22Rv1 (cell line): ENCODE results near the gene SMTNL1.

Experiments used
- H3K27ac ChIP-seq: fragments of 450-650 bp; 2 replicates; pipeline ENCODE4 v1.5.1; 2017
- ZFX ChIP-seq: fragments of 450-650 bp; IDR thresholded peaks from 2 replicates; pipeline ENCODE4 v1.6.1; 2017; ENCODE audit warnings: antibody characterized with exemption, borderline replicate concordance
- TF ChIP-seq, protein P1 (sequence below): fragments of 450-650 bp; IDR thresholded peaks from 2 replicates; pipeline ENCODE4 v1.5.1; 2017; ENCODE audit warnings: mild to moderate bottlenecking

Gene SMTNL1, protein sequence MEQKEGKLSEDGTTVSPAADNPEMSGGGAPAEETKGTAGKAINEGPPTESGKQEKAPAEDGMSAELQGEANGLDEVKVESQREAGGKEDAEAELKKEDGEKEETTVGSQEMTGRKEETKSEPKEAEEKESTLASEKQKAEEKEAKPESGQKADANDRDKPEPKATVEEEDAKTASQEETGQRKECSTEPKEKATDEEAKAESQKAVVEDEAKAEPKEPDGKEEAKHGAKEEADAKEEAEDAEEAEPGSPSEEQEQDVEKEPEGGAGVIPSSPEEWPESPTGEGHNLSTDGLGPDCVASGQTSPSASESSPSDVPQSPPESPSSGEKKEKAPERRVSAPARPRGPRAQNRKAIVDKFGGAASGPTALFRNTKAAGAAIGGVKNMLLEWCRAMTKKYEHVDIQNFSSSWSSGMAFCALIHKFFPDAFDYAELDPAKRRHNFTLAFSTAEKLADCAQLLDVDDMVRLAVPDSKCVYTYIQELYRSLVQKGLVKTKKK

DNA sequence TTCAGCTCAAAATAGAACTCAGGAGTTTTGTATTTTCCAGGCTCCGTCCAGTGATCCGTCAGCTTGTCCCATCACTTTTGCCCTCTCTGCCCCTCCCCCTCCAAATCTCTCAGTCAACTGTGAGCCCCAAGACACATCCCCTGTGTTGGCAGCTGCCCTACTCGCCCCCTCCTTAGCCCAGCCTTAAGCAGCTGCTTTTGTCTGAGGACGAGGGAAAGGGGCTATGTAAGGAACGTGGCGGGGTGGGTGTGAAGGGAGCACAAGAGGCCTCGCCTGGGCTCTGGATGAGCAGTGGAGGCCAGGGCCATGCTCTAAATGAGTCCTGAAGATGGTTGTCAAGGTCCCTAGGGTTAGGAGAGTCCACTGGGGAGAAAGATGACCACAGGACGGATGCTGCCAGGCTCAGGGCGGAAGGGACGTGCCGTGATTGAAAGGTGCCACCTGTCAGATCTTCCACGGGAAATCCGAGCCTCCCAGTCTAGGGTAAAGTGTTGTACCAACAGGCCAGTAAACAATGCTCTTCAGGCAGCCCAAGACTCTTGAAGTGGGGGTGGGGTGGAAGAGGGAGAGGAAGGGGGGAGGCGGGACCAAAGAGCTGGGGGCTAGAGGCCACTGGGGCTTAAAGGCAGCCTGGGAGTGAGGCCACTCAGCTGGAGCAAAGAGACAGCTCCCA lies at the start of gene SMTNL1:
Gene SMTNL1, plus strand, starts transcription at position 649 of the 673 bp plus-strand sequence. CDS start 5,048 bp downstream, outside the sequence.
- TF ChIP-seq ZFX: no peak
- TF ChIP-seq, protein P1, sequence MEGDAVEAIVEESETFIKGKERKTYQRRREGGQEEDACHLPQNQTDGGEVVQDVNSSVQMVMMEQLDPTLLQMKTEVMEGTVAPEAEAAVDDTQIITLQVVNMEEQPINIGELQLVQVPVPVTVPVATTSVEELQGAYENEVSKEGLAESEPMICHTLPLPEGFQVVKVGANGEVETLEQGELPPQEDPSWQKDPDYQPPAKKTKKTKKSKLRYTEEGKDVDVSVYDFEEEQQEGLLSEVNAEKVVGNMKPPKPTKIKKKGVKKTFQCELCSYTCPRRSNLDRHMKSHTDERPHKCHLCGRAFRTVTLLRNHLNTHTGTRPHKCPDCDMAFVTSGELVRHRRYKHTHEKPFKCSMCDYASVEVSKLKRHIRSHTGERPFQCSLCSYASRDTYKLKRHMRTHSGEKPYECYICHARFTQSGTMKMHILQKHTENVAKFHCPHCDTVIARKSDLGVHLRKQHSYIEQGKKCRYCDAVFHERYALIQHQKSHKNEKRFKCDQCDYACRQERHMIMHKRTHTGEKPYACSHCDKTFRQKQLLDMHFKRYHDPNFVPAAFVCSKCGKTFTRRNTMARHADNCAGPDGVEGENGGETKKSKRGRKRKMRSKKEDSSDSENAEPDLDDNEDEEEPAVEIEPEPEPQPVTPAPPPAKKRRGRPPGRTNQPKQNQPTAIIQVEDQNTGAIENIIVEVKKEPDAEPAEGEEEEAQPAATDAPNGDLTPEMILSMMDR: no peak
- H3K27ac ChIP-seq: no peak within 1 kb of the TSS

DNA sequence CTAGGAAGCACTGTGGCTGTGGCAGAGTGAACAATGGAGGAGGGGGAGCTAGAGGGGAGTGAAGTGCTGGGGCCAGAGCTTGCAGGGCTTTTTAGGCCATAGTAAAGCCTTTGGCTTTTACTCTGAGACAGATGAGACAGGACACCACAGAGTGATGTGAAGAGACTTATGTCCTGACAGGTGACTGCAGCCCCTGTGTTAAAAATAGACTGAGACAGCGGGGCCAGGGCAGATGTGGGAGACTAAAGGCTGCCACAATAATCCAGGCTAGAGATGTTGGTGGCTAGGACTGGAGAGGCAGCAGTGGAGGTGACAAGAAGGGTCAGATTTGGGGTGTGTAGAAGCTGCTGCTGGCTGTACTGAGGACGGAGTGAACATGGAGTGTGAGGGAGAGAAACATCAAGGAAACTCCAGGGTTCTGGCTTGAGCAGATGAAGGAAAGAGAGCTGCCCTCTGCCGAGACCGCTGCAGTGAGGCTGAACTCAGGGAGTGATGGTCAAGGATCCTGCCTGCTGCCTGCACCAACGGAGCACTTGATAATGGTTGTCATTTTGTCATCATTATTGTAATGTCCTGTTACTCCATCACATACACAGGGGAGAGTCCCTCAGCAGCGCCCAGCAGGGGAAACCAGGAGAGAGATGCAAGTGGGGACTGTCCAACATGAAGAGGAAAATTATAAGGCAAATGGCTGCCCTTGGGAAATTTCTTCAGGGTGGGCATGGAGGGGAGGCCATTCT lies 49.3 kb upstream of the SMTNL1 start:
- no peak overlapping the region for H3K27ac ChIP-seq
- TF ChIP-seq ZFX: no peak
- TF ChIP-seq, protein P1: no peak

DNA sequence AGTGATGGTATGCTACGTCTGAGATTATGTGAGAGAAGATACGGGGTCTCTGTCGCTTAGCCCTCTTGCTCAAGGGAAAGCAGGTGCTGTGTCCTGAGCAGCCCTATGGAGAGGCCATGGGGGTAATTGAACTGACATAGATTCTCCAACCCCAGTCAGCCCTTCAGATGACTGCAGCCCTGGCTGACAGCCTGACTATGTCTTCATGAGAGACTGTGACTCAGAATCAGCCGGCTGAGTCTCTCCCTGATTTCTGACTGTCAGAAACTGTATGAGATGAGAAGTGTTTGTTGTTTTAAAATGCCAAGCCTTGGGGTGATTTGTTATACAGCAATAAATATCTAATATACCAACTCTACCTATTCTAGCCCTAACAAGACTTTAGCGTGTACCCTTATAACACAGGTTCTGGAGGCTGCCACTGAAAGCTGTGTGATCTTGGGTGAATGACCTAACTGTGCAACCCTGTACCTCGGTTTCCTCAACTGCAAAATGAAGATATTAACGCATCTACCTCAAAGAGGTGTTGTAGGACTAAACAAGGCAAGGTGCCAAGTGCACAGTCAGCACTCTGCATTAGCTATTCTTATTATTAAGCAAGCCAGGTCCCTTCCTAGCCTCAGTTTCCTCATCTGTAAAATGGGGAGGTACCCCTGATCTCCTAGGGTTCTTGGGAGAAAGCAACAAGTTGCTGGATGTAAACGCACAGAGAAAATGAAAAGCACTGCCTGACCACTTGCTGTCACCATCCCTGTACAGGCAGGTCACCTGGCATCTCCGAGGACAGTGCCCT lies 46.7 kb upstream of the SMTNL1 start:
- TF ChIP-seq, protein P1: no peak
- no peak for TF ChIP-seq ZFX
- H3K27ac ChIP-seq: no peak overlapping the region

DNA sequence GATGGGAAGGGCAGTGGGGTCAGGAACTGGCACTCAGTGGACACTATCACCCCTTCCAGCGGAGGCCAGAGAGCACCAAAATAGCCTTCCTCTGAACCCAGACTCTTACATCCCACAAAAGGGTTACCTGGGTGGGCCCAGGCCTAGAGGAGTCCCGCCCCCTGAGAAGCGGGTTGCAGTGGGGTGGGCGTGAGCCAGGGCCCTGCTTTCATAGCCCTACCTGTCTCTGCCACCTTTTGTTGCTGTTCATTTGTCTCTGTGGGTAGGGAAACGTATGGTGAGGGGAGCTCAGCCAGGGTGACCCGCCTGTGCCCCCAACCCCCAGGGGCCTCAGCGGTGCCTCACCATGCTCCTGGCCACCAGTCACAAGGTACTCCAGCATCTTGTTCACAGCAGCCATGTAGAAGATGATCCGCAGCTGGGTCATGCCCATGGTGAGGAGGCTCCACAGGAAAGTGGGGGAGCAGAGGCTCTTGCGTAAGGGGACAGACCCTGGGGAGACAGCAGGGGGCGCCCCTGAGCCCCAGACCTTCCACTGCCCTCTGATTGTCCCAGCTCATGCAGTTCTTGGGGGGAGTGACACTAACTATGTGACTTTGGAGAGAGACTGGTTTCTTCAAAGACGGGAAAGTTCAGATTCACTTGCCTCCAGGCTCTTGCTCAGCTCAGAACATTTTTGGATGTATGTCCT lies 45.9 kb upstream of the SMTNL1 start:
- TF ChIP-seq, protein P1: peak; percentile 73
- no peak for TF ChIP-seq ZFX

DNA sequence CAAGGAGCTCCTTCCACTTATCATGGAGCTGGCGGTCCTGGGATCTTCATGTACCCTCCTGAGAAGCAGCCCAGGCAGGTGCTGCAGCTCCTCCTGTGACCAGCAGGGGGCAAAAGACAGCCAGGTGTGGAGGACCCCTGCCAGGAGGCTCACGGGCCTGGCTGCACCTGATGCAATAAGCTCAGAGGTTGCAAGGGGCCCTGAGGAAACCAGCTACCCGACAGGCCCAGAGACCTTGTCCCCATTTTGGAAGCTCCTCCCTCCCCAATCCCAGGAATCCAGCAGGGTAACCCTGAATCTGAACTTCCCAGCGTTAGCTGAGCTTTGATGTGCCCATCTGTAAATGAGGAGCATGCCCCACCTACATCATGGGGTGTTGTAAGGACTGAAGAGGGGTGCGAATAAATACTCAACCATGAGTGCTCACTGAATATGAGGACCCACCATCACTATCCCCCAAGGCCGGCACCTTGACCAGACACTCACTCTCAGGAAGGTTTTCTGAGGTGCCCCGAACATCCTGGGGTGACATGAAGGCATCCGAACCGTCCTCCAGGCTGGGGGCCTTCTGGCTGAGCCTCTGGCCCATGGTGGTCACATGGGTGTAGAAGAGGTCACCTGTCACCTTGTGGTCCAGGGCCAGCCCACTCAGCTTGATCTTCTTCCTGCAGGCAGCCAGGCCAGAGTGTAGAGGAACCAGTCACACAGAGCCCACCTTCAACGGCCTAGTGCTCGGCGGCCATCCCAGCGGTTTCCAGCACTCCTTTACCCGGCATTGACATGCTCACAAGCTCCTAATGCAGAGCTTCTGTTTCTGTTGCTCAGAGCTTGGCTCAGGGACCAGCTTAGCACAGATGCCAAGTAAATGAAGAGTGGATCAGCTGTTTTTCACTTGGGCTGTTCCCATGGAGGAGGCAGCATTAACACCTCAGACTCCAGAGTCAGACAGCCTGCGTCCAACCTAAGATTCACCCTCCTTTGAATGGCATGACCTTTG lies 43.6 kb upstream of the SMTNL1 start:
- TF ChIP-seq, protein P1: peak; percentile 89
- TF ChIP-seq ZFX: no peak
- peak overlapping the region; percentile 59 for H3K27ac ChIP-seq

More for the DNA sequence above, 45.9 kb upstream of the SMTNL1 start:
- no peak overlapping the region for H3K27ac ChIP-seq
